CD4-positive, alpha-beta T cell treated with Interleukin-6 at 100 ng/mL for 8 hours (primary cell): ENCODE measurements around the gene TMEM269.
A peak's percentile ranks its signal among the peaks of the same experiment; 100 is the strongest.

ENCODE experiments used
- DNase-seq: peaks from one replicate; pipeline ENCODE4 v3.0.0-alpha.2; 2020; ENCODE audit warnings: mixed read lengths, low spot score

Gene TMEM269

DNA sequence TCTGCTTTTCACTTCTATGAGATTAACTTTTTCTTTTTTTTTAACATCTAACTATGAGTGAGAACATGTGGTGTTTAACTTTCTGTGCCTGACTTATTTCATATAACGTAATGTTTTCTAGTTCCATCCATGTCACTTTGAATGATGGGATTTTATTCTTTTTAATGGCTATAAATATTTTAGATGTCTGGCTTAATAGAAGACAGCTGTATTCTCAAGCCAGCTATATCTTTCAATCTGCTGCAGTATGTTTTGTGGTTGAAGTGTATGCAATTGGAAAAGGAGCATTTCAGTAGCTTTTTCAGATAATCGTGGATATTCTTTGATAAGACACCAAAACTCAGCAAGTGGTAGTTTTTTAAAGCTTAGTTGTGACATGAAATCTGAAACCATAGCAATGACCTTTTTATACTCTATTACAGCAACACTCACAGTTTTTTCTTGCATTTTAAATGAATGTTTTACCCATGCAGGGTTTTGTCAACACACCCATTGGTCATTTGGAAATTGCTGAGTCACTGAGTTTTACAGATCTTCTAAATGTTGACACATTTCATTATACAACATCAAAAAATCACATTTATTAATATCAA is 38.1 kb downstream of the TMEM269 start:
- no peak for DNase-seq

DNA sequence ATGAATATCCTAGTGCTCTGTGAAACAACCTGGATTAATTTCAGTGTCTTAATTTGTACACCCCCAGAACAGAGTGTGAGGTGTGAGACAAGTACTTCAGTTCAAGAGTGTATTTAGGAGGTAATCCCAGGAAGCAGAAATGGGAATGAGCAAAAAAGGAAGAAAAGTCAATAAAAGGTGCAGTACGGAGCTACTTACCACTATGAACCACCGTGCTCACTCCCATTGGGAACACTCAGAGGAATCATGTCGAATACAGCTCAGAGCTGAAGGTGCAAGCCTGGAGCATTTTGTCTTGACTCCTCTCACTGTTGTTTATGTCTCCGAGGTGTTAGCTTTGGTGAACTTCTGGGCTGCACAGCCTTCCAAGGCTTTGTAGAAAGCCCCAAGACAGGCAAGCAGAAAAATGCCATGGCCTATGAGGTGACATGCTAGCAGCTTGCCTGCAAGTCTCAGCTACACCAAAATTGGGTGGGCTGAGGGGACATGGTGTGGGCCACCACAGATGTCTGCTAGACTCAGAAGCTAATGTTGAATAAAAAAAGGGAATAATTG is 39.8 kb downstream of the TMEM269 start:
- DNase-seq = no peak

DNA sequence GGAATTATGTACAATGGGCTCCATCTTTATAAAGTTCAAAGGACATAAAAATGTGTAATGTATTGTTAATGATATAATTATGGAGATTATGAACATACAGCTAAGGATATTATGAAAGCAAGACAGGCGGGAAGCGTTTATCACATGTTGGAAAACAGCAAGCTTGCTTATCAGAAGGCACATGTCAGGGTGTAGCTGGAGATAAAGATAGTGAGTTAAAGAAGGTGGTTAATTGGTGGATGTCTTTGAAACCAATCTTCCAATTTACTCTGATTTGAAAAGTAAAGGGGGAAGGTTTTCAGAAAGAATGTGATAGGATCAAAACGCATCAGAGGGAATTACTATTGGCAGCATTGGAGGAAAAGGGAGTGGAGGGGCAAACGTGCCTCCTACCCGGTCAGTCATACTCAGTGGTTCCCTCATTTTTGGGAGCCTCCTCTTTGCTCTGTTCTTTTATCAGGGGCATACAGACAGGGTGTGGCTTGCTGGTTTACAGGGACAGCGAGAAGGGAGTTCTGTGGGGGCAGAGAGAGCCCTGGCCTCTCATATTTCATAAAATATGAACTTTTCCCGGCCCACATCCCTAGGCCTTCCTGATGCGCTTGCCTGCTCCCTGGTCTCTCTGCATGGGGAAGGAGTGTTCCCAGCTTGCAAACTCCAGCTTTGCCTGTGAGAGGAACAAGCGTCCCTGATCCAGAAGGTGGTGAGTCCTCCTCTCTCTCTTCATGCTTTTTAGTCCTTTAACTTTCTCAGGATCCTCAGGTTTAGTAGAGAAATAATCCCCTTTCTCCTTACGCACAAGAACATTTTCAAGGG is 40.5 kb downstream of the TMEM269 start:
- DNase-seq = no peak

DNA sequence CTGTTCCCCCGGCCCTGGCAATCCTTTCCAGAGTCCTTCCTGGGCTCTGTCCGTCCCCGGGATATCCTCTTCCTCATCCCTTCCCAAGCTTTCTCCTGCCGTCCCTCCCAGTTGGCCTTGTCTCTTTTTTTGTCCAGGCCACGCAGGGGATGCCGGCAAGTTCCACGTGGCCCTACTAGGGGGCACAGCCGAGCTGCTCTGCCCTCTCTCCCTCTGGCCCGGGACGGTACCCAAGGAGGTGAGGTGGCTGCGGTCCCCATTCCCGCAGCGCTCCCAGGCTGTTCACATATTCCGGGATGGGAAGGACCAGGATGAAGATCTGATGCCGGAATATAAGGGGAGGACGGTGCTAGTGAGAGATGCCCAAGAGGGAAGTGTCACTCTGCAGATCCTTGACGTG is 45.8 kb downstream of the TMEM269 start:
- DNase-seq = no peak

DNA sequence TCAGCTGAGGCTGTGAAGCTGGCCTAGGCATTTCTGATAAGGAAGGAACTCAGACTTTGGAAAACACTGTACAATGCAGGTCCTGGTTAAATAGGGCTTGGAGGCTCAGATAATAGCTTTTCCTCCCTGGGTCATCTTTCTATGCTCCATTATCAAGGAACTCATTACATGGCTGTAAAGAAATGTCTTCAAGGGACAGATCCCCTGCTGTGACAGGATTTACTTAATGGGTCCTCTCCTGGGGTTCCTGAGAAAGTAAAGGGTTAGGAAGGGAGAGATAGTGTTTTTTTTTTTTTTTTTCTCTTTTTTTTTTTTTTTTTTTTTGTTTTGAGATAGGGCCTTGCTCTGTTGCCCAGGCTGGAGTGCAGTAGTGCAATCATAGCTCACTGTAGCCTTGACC is 46.5 kb downstream of the TMEM269 start:
- DNase-seq = no peak

DNA sequence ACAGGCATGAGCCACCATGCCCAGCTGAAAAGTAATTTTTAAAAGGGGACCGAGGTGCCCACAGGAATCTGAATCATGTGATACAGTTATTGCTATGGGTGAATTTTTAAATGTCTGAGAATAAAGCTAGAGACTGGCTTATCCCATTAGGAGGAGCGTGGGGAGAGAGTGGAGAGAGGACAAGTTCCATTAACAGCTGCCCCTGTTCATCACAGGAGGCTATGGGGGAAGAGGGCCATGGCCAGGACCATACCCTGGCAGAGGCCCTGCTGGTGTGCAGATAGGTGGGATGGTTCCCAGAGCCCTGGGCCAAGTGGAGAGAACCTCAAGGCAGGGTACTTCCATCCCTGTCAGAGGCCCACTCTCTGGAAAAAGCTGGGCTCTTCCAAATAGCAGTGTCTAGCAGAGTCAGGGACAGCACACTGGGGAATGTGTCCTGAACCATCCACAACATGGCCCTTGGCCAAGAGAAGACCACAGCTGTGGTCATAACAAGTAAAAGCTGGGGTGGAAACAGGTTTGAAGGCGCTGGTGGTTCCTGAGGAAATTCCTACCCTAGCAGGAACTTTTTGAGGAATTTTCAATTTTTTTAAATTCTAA is 48.0 kb downstream of the TMEM269 start:
- DNase-seq = no peak

DNA sequence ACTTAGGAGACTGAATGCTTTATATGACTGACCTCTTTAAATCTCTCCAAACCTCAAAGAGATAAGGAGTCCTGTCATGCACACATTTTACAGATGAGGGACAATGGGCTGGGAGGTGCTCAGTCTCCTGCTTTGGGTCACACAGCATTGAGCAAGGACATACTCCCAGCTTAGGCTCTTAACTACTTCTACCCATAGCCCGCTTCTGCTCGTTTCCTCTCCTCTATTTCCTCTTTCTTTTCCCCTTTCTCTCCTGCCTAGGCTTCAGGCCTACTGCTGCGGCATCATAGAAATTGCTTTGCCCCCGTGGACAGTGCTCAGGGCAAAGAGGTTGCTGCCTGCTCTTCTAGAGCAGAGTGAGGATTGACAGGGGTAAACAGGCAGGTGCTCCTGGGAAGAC is 49.2 kb downstream of the TMEM269 start:
- DNase-seq = no peak

DNA sequence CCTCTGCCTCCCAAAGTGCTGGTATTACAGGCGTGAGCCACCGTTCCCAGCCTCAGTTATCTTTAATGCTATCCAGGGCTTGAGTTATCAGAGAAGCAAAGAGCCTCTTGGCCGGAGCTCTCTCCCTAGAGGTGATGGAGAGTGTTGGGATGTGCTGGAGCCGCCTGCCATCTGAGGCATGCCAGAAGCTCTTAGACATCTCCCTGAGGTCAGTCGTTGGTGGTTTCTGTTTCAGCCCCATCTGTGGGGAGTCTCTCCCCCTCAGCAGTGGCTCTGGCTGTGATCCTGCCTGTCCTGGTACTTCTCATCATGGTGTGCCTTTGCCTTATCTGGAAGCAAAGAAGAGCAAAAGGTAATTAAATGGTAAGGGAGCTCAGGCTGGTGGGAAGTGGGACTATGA is 50.0 kb downstream of the TMEM269 start:
- DNase-seq = no peak

DNA sequence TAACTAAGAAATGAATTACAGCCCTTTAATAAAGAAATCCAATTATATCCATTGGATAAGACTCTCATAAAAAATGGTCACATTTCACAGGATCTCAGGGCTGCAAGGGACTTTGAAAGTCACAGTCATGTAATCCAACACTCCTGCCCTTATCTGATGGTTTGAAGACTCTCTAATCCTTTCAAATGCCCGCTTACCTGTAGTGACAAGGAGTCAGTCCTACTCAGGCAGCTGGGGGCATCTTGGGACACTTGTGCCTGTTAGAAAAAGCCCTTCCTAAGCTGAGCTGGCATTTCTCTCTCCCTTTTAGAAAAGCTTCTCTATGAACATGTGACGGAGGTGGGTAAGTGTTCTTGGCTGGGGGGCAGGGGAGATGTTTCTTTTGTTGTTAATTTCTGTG is 50.6 kb downstream of the TMEM269 start:
- no peak for DNase-seq

DNA sequence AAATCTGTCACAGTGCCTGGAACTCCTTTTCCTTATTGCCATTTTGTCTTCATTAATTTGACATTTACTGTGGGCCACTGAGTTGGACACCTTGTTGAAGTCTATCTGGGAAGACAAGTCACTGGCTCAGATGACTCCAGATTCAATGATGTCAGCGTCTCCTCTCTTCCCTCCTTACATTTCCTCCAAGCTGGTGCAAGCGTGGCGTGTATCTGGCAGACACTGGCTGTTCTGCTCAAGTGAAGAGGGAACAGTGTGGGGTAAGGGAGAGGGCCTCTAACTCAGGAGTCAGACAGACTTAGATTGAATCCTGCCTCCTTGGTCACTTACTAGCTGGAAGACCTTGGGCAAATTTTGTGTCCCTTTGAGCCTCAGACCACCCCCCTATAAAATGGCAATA is 52.9 kb downstream of the TMEM269 start:
- no peak for DNase-seq

DNA sequence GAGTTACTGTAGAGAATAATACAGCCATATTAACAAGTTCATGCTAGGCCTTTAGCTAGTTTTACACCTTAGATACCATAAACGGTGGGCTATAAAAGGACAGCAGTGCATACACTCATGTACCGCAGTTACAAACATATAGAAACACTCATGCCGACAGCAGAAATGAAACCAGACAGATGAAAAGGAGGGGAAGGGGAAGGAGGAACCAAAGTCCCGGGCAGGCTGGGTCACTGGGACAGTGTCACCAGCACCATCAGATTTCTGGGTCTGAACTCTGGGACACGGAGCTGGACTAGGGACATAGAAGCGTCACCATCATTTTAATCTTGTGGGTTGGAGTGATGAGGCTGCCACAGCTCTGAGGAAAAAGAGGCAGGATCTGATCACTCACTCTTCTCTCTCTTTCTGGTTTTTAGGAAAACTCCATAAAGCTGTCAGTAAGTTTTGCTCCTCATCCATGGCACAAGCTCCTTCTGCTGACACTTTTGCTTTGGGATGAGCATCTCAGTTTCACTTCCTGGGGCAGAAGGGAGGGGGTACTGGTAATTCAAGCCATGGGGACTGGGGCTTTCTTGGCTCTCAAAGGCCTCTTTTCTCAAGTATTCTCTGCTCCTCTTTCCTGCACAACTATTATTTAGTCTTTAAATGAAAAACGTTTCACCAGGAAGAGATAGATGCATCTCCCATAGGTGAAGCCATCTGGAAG is 53.8 kb downstream of the TMEM269 start:
- no peak for DNase-seq

DNA sequence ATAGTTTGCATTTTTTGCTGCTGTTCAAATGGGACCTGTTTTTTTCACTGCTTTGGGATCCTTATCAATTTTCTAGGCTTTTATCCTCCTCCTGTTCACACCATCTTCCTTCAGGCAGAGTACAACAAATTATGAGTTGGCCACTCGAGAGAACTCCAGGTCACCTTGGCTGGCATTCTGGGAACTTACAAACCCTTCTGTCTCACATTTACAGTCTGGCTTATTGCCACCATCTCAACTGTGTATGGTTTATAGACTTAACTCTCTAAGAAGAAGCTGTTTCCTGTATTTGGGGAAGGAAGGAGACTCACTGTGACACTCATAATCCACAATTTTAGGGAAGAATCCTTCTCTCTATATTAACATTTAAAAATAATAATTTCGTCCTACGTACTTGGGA is 56.2 kb downstream of the TMEM269 start:
- DNase-seq = no peak

DNA sequence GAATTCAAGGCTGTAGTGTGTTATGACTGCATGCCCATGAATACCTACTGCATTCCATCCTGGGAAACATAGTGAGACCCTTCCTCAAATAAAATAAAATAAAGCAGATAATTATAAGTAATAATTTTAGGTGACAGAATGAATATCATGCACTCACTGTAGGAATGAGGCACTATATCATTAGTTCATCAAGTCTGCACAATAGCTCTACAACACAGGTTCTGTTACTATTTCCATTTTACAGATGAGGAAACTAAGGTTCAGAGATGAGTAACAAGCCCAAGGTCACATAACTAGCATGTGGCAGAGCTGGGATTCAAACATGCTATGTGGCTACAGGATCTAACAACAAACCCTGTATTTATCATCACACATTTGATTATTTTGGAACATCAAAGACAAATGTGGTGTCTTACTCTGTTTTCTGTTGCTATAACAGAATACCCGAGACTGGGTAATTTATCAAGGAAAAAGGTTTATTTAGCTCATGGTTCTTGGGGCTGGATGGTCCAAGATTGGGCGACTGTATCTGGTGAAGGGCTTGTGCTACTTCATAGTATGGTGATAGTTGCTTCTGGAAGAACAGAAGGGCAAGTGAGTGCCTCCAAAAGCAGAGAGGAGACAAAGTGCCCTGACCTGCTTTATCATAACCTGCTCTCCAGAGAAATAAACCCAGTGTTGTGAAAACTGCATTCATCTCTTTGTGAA is 56.8 kb downstream of the TMEM269 start:
- DNase-seq = no peak

DNA sequence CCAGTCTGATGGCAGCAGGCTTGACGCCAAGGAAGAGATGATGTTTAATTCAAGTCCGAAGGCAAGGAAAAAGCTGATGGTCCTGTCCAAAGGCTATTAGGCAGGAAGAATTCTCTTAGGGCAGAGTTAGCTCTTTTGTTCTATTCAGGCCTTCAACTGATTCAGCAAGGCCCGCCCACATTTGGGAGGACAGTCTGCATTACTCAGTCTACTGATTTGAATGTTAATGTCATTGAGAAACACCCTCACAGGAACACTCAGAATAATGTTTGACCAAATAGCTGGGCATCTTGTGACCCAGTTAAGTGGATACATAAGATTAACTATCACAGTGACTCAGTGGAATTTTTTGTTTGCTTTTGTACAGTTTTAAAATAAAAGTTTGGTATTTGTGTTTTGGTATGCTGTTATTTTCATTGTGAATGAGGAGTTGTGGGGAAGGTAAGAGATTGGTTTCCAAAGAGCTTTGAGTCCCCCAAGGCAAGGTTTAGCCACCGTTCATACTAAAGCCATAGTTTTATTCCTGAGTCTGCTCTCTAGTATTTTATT is 59.9 kb downstream of the TMEM269 start:
- no peak for DNase-seq

DNA sequence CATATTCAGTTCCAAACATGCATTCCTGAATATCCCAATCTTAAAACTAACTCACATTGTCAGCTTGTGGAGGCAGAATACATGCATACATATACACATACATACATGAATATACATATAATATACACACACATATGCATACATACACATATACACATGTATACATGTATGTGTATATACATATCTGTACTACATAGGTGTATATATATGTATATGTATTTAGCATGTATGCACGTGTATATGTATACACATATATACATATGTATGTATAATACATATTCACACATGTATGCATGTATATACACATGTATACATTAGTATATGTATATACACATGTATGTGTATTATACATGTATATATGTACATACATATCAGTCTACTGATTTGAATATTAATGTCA is 60.4 kb downstream of the TMEM269 start:
- no peak for DNase-seq

DNA sequence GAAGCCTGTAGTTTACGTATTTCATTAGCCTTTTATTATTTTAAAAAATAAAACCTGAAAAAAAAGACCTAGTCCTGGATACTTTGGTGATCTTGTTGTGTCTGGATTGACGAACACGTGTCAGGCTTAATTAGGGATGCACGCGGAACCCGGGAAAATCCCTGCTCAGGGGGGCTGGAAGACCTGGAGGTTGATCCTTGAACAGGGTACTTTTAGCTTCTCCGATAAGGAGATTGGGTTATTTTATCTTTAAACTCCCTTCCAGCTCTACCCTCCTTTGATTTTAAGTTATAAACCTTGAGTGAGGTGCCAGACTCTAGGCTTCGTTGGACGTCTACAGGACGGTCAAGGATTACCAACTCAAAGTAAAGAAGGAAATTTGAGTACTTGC is 61.1 kb downstream of the TMEM269 start:
- DNase-seq = no peak

DNA sequence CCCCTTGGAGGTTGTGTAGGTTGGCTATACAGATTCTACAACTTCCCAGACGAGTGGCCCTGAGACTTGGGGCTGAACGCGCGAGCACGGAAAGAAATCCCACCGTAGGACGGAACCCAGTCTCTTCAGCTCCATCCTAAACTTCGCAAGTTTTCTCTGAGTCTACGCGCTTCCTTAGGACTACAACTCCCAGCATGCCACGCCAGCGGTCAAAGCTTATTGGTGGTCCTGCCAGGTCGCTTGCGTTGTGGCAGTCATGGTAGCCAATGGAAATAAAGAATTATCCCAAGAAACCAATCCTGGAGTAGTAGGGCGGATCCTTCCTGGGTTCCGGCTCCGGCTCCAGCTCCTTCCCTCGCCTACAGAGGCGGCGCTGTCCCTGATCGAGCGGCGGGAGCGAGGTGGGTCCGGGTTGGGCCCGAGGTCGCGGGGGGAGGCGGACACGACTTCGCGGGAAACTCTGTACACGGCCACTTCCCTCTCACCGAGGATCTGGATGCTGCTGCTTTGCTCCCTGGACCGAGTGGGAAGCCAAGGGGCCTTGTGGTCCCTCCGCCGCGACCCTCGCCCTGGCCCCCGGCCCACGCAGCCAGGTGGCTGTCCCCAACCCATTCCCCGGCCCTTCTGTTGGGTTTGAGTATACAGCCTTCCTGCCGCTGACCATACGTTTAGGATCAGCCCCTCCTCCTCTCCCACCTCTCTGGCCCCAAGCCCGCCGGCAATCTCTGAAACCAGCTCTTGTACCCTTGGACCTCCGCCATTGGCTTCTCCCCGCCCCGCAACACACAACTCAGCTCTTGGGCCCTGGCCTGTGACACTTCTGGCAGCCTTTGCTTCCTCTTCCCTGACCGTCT is 61.7 kb downstream of the TMEM269 start, which contains the start of gene ZNF691:
Gene ZNF691, plus strand, starts transcription at position 357 of the 854 bp plus-strand sequence. CDS start 3,046 bp downstream, outside the sequence.
- DNase-seq = peak; percentile 94

DNA sequence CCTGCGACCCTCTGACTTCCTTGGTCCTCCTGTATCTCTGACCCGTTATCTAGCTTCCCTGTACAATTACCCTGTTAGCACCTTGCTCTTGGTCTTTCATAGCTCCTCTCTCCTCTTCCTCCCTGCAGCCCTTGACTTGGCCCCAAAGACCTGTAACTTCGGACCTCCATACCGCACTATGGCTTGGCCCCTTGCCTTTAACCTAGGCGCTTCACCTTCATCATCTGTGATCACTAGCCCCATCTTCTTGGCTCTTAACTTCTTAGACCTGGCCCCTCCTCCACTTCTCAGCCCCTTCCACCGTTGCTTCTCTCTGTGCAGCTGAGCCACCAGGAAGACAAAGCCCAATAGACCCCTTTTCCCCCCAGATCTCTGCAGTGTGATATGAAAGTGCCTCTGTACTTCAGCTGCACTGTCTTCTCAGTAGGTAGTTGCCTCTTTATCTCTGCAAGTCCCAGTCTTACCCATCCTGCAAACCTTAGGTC is 62.4 kb downstream of the TMEM269 start:
- no peak for DNase-seq

DNA sequence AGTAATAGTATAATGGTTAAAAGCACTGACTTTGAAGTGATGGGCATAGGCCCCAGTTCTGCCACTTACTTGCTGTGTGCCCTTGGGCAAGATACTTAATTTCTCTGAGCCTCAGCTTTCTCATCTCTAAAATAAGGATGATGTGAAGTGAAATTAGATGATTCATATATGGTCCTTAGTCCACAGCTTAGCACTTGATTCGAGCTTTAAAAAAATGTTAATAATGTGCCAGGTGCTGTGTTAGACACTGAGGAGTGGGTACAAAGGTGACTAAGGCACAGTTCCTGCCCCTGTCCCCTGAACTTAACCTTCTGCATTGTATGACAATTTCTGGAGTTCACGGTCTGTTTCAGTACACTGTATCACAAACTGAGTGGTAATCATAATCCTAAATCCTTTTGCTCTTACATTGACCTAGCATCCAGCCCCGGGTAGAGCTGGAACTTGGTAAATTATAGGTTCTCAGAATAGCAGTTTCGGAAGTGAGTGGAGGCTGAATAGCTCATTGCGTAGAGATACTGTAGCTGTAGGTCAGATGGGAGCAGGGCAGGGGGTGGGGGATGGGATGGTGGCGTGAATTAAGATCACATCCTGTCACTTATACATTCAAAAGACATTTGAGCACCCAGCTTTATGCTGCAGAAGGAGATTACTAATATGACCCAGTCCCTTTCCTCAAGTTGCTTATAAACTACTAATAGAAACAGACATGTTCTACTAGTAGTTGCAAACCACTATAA is 63.1 kb downstream of the TMEM269 start:
- DNase-seq = no peak
